Measurements from ENCODE around the gene FTSJ3. TPM values are rescaled to one million over a fixed set of nuclear protein-coding genes. Genes with fewer than 3 reads are reported as not detected.
"Not testable (repeated sequence)": the region's sequence is repeated elsewhere in the genome, so short reads cannot be mapped to it uniquely, and the experiment has no call there.

The FTSJ3 gene
- total RNA-seq, 5 donors from 2014 or later (not counting 1 experiment from before 2014, with no cell fraction given), result 39.4 to 64.9 (median 53.3) TPM

- peaks cover 40 to 50% (median 47%) of the 10 kb centered on the region in 3 donors for H3K4me1 Mint-ChIP-seq
- H3K27me3 Mint-ChIP-seq, result no peaks in the 10 kb centered on the region
Measured at GRCh38 chr17:63843910-63844677, 16.6 kb upstream of the FTSJ3 start.

DNA sequence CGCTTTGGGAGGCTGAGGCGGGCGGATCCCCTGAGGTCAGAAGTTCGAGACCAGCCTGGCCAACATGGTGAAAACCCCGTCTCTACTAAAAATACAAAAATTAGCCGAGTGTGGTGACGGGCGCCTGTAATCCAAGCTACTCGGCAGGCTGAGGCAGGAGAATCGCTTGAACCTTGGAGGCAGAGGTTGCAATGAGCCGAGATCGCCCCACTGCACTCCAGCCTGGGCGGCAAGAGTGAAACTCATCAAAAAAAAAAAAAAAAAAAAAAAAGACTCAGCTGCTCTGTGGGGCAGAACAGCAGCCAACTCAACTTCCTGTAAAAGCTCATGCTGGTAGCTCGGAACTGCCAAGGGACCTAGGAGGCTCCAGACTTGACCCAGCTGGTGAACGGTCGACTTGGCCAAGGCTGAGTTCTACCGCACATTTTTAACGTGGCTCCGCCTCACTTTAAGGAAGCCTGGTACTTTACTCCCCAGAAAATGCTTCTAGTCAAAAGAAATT is 16.0 kb upstream of the FTSJ3 start:
- H3K27me3 Mint-ChIP-seq; H3K9me3 Mint-ChIP-seq; H3K36me3 ChIP-seq (ENCODE audit: control insufficient read depth in 2 of 2, extremely low read depth in 1 of 2, insufficient read depth in 1 of 2, low read length in 1 of 2); H3K36me3 Mint-ChIP-seq; H3K27me3 ChIP-seq (replicated peaks in 1 of 2; ENCODE audit: control insufficient read depth in 2 of 2, extremely low read depth in 1 of 2, insufficient read depth in 2 of 2, low read length in 1 of 2); H3K9me3 ChIP-seq: not testable (repeated sequence)
- Histone ChIP-seq H3K4me3 (ENCODE audit: control insufficient read depth in 1 of 2, extremely low read depth in 1 of 2, low read length in 1 of 2) (peak overlapping the region; percentile 93 to 94), H3K4me1 (ENCODE audit: control insufficient read depth in 1 of 2, extremely low read depth in 1 of 2, insufficient read depth in 2 of 2, low read length in 2 of 2) (peaks cover 30 to 57% of the 10 kb centered on the region in 2 experiments), H3K27ac (ENCODE audit: low read length) (peak overlapping the region; percentile 94)
- ChIA-PET CTCF (interaction anchor here (0.5 to 1.5 kb wide), 8 partner anchors 15 to 478 kb away, joined by 3 to 9 read pairs (median 4); partner anchors contain the start of genes CCDC47 (in 1 of the 2) and PSMC5 (in 1 of the 2)), POLR2A (interaction anchor here (0.5 to 0.9 kb wide), 11 partner anchors 9 to 814 kb away, joined by 3 to 11 read pairs (median 6); partner anchors contain the start of genes DDX5 (in 1 of the 2) and ICAM2 (in 1 of the 2))
- peak overlapping the region; percentile 82 to 92 (median 84) for H3K4me3 Mint-ChIP-seq
- H3K4me1 Mint-ChIP-seq, result peaks cover 41 to 49% (median 48%) of the 10 kb centered on the region in 3 donors
- peak in 12 of 35 experiments; percentile 15 to 63 (median 27) for DNase-seq
- H3K27ac Mint-ChIP-seq, result peak overlapping the region; percentile 91 to 92
- peak in 1 of 4 experiments; percentile 20 for ATAC-seq (replicated peaks in 1 of 4)
- 1% methylated on average over 14 of the region's 19 CpGs for WGBS (ENCODE audit: insufficient coverage)

More at GRCh38 chr17:63843910-63844677, 16.6 kb upstream of the FTSJ3 start:
- Histone ChIP-seq H3K4me1 (ENCODE audit: control insufficient read depth in 1 of 2, extremely low read depth in 1 of 2, insufficient read depth in 2 of 2, low read length in 2 of 2) (peaks cover 24 to 57% of the 10 kb centered on the region in 2 experiments), H3K36me3 (ENCODE audit: control insufficient read depth in 2 of 2, extremely low read depth in 1 of 2, insufficient read depth in 1 of 2, low read length in 1 of 2) (no peaks in the 10 kb centered on the region), H3K27me3 (replicated peaks in 1 of 2; ENCODE audit: control insufficient read depth in 2 of 2, extremely low read depth in 1 of 2, insufficient read depth in 2 of 2, low read length in 1 of 2) (no peaks in the 10 kb centered on the region), H3K9me3 (no peaks in the 10 kb centered on the region), H3K4me3 (ENCODE audit: control insufficient read depth in 1 of 2, extremely low read depth in 1 of 2, low read length in 1 of 2) (peak overlapping the region in 1 of 2 donors; percentile 93), H3K27ac (ENCODE audit: low read length) (peak overlapping the region; percentile 94)
- DNase-seq (peak in 1 of 35 experiments; percentile 6), ATAC-seq (replicated peaks in 1 of 4) (no peak)
- WGBS (ENCODE audit: insufficient coverage), result 95% methylated on average over 6 of the region's 9 CpGs
- ChIA-PET POLR2A (interaction anchor here (0.5 to 0.9 kb wide), 9 partner anchors 9 to 814 kb away, joined by 3 to 11 read pairs (median 5); partner anchors contain the start of gene DDX5 (in 1 of the 2)), CTCF (interaction anchor here (0.5 to 1.5 kb wide), 5 partner anchors 61 to 479 kb away, joined by 3 to 9 read pairs (median 5); partner anchors contain the start of gene CCDC47 (in 1 of the 2))
- H3K4me3 Mint-ChIP-seq, result peak overlapping the region; percentile 82 to 92 (median 84)
- H3K27ac Mint-ChIP-seq, result peak overlapping the region; percentile 91 to 92
- H3K9me3 Mint-ChIP-seq, result no peaks in the 10 kb centered on the region
- H3K36me3 Mint-ChIP-seq, result no peaks in the 10 kb centered on the region

DNA sequence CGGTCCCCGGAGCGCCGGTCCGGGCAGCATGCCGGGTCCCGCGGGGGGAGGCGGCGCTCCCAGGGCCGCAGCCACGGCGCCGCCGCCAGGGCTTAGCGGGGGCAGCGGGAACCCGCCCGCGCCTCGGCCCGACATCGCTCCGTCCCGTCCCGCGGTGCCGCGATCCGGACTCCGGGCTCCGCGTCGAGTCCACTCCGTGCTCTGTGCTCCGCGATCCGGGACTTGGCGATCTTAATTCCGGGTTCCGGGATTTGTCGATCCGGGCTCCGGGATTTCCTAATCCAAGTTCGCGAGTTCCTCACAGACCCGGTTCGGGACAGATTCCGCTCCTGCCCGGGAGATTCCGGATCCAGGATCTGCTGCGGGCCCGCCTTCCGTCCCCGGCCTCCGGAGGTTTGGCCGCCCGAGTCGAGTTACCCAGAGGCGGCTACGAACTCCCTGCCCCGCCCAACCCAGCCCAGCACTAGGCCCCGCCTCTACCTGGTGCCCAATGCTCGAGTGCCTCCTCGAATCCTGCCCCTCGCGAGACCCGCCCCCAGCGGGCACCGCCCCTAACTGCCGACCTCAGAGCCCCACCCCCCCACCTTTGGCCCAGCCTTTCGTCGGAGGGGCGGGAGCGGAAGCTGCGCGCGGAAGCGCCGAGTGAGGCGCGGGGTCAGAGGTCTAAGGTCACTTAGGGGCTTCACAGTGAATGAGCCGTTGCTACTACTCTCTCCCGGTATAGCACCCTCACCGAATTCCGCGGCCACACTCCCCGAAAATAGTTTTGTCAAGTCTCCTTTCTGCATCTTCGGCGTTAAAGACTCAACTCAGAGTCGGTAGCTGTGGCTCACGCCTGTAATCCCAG is 15.3 kb upstream of the FTSJ3 start, which contains the start of gene SMARCD2:
Gene SMARCD2 (minus strand): TSS at position 146 of the 847 bp plus-strand sequence. CDS start 11 bp downstream, at position 135.
- DNase-seq (peak; percentile 97 to 100 (median 99)), ATAC-seq (replicated peaks in 1 of 4) (peak; percentile 88 to 93 (median 91))
- no peaks in the 10 kb centered on the region for H3K9me3 Mint-ChIP-seq
- H3K27me3 Mint-ChIP-seq, result no peaks in the 10 kb centered on the region
- no peaks in the 10 kb centered on the region for H3K27me3 ChIP-seq (replicated peaks in 1 of 2; ENCODE audit: control insufficient read depth in 2 of 2, extremely low read depth in 1 of 2, insufficient read depth in 2 of 2, low read length in 1 of 2)
- no peaks in the 10 kb centered on the region for H3K36me3 Mint-ChIP-seq
- H3K4me3 Mint-ChIP-seq, result peak within 1 kb of the TSS; percentile 92 to 94 (median 94)
- H3K9me3 ChIP-seq, result no peaks in the 10 kb centered on the region
- H3K4me1 ChIP-seq (ENCODE audit: control insufficient read depth in 1 of 2, extremely low read depth in 1 of 2, insufficient read depth in 2 of 2, low read length in 2 of 2), result peaks cover 30 to 58% of the 10 kb centered on the region in 2 experiments
- H3K4me3 ChIP-seq (ENCODE audit: control insufficient read depth in 1 of 2, extremely low read depth in 1 of 2, low read length in 1 of 2), result peak within 1 kb of the TSS; percentile 93 to 94
- ChIA-PET CTCF (interaction anchor here in 1 of 2 donors (0.5 to 1.5 kb wide), 6 partner anchors 10 to 186 kb away, joined by 3 to 9 read pairs (median 3); partner anchors contain the start of genes CCDC47 and PSMC5), POLR2A (interaction anchor here in 1 of 2 donors (0.5 to 0.9 kb wide), 4 partner anchors 23 to 664 kb away, joined by 4 to 10 read pairs (median 6); partner anchors contain the start of genes DDX5 and ICAM2)
- peak within 1 kb of the TSS; percentile 94 for H3K27ac ChIP-seq (ENCODE audit: low read length)
- peaks cover 40 to 49% (median 41%) of the 10 kb centered on the region in 3 donors for H3K4me1 Mint-ChIP-seq
- H3K36me3 ChIP-seq (ENCODE audit: control insufficient read depth in 2 of 2, extremely low read depth in 1 of 2, insufficient read depth in 1 of 2, low read length in 1 of 2), result peaks cover 0 to 6% of the 10 kb centered on the region in 2 donors
- WGBS (ENCODE audit: insufficient coverage), result under 1% methylated on average over 90 of the region's 92 CpGs
- H3K27ac Mint-ChIP-seq, result peak within 1 kb of the TSS; percentile 92

GRCh38 chr17:63842173-63842539 is 14.7 kb upstream of the FTSJ3 start:
- DNase-seq, result peak in 8 of 35 experiments; percentile 18 to 46 (median 24)
- no peaks in the 10 kb centered on the region for H3K27me3 Mint-ChIP-seq
- peak overlapping the region; percentile 92 to 94 (median 94) for H3K4me3 Mint-ChIP-seq
- H3K9me3 ChIP-seq, result no peaks in the 10 kb centered on the region
- H3K36me3 ChIP-seq (ENCODE audit: control insufficient read depth in 2 of 2, extremely low read depth in 1 of 2, insufficient read depth in 1 of 2, low read length in 1 of 2), result peaks cover 0 to 11% of the 10 kb centered on the region in 2 donors
- 0% methylated on average over 36 of the region's 36 CpGs for WGBS (ENCODE audit: insufficient coverage)
- H3K4me1 Mint-ChIP-seq, result peaks cover 39 to 49% (median 39%) of the 10 kb centered on the region in 3 donors
- H3K4me3 ChIP-seq (ENCODE audit: control insufficient read depth in 1 of 2, extremely low read depth in 1 of 2, low read length in 1 of 2), result peak overlapping the region; percentile 93 to 94
- no peaks in the 10 kb centered on the region for H3K9me3 Mint-ChIP-seq
- ATAC-seq (replicated peaks in 1 of 4), result peak; percentile 28 to 43 (median 38)
- H3K27ac ChIP-seq (ENCODE audit: low read length), result peak overlapping the region; percentile 55
- no peaks in the 10 kb centered on the region for H3K27me3 ChIP-seq (replicated peaks in 1 of 2; ENCODE audit: control insufficient read depth in 2 of 2, extremely low read depth in 1 of 2, insufficient read depth in 2 of 2, low read length in 1 of 2)
- ChIA-PET POLR2A (no interaction called here), CTCF (interaction anchor here in 1 of 2 donors (0.7 kb wide), 1 partner anchor 14 kb away, joined by 3 read pairs; no protein-coding TSS in a partner anchor)
- H3K27ac Mint-ChIP-seq, result peak overlapping the region; percentile 92
- H3K36me3 Mint-ChIP-seq, result peaks cover under 1% of the 10 kb centered on the region
- H3K4me1 ChIP-seq (ENCODE audit: control insufficient read depth in 1 of 2, extremely low read depth in 1 of 2, insufficient read depth in 2 of 2, low read length in 2 of 2), result peaks cover 30 to 61% of the 10 kb centered on the region in 2 experiments

- Histone ChIP-seq H3K27ac (ENCODE audit: low read length) (peak overlapping the region; percentile 55), H3K9me3 (no peaks in the 10 kb centered on the region), H3K4me3 (ENCODE audit: control insufficient read depth in 1 of 2, extremely low read depth in 1 of 2, low read length in 1 of 2) (peak overlapping the region; percentile 93 to 94), H3K36me3 (ENCODE audit: control insufficient read depth in 2 of 2, extremely low read depth in 1 of 2, insufficient read depth in 1 of 2, low read length in 1 of 2) (peaks cover 0 to 17% of the 10 kb centered on the region in 2 donors), H3K27me3 (replicated peaks in 1 of 2; ENCODE audit: control insufficient read depth in 2 of 2, extremely low read depth in 1 of 2, insufficient read depth in 2 of 2, low read length in 1 of 2) (no peaks in the 10 kb centered on the region), H3K4me1 (ENCODE audit: control insufficient read depth in 1 of 2, extremely low read depth in 1 of 2, insufficient read depth in 2 of 2, low read length in 2 of 2) (peaks cover 30 to 62% of the 10 kb centered on the region in 2 experiments)
- Mint-ChIP-seq H3K27me3 (no peaks in the 10 kb centered on the region), H3K9me3 (no peaks in the 10 kb centered on the region), H3K36me3 (peaks cover 7% of the 10 kb centered on the region), H3K4me3 (peak overlapping the region; percentile 92 to 94 (median 94)), H3K27ac (peak overlapping the region; percentile 92), H3K4me1 (peaks cover 39 to 53% (median 45%) of the 10 kb centered on the region in 3 donors)
- WGBS (ENCODE audit: insufficient coverage), result 4% methylated on average over 26 of the region's 26 CpGs
- peak in 1 of 35 experiments; percentile 29 for DNase-seq
- no peak for ATAC-seq (replicated peaks in 1 of 4)
- ChIA-PET CTCF (interaction anchor here in 1 of 2 donors (0.7 kb wide), 2 partner anchors 13 to 243 kb away, joined by 3 to 4 read pairs; no protein-coding TSS in a partner anchor), POLR2A (interaction anchor here in 1 of 2 donors (0.6 kb wide), 1 partner anchor 23 kb away, joined by 3 read pairs; no protein-coding TSS in a partner anchor)
Measured at GRCh38 chr17:63841350-63842172, 14.1 kb upstream of the FTSJ3 start.
